Endothelial cell of umbilical vein (primary cell): ENCODE measurements around the gene BTBD19. TPM values are rescaled to one million over a fixed set of nuclear protein-coding genes. Genes with fewer than 3 reads are reported as not detected.

Experiments used
- BruUV-seq: library from RNA; stranded (reverse); fragments of 400-500 nt; replicated peaks from 2 replicates; lab custom pipeline; 2021; lab: Mats Ljungman, UMichigan
- CTCF ChIA-PET: fragments of 300-600, 350-600 bp; sonication (Branson Sonifier 250); formaldehyde crosslinking; loops from one replicate; lab custom pipeline; 2021; ENCODE audit warnings: antibody characterized with exemption, inconsistent platforms; lab: Charles Lee
- POLR2A ChIA-PET: fragments of 300-600, 350-600 bp; sonication (Branson Sonifier 250); formaldehyde crosslinking; loops from one replicate; lab custom pipeline; 2021; ENCODE audit warnings: antibody characterized with exemption, inconsistent platforms; lab: Charles Lee
- DNase-seq: peaks from one replicate; pipeline ENCODE4 v3.0.0-alpha.2; 2011; ENCODE audit warnings: low read depth, low spot score
- FAIRE-seq: peaks from 2 replicates; lab custom pipeline; 2011; peaks lifted over from hg19 to GRCh38; lab: Jason Lieb, UNC
- H2AFZ ChIP-seq: 2 replicates; pipeline ENCODE4 v1.6.0; 2012; ENCODE audit warnings: low read depth, low read length, control low read depth, inconsistent platforms
- H3K27ac ChIP-seq: 2 replicates; pipeline ENCODE4 v1.5.1; 2011; ENCODE audit warnings: low read depth, mild to moderate bottlenecking, control low read depth, low read length, moderate library complexity; ENCODE audit not compliant: insufficient read depth
- H3K27me3 ChIP-seq, 2 experiments: 2 replicates each; pipeline versions ENCODE4 v1.6.0 to v1.6.1; 2011; ENCODE audit warnings: low read length in 2 of 2, mixed read lengths in 1 of 2; ENCODE audit not compliant: control insufficient read depth in 2 of 2, insufficient read depth in 2 of 2
- H3K36me3 ChIP-seq, 2 experiments: 2 replicates in 1 of 2; 3 replicates in 1 of 2; pipeline ENCODE4 v1.5.1; 2011; ENCODE audit warnings: low read length in 2 of 2, mild to moderate bottlenecking in 1 of 2, moderate library complexity in 1 of 2; ENCODE audit not compliant: control insufficient read depth in 2 of 2, insufficient read depth in 2 of 2; ENCODE audit errors: extremely low read depth in 1 of 2
- H3K4me1 ChIP-seq: 3 replicates; pipeline ENCODE4 v1.5.1; 2011; ENCODE audit warnings: mild to moderate bottlenecking, low read length; ENCODE audit not compliant: control insufficient read depth, insufficient read depth; ENCODE audit errors: extremely low read depth
- H3K4me2 ChIP-seq: 2 replicates; pipeline ENCODE4 v1.6.1; 2011; ENCODE audit warnings: low read length, control low read depth, mixed read lengths; ENCODE audit not compliant: insufficient read depth
- H3K4me3 ChIP-seq, 3 experiments: fragments of 200-600 bp in 1 of 3; sonication (generic), shearing (Covaris generic) in 1 of 3; replicated peaks in 1 of 3; 2 replicates each; pipeline ENCODE4 v1.5.1; 2011 to 2016; ENCODE audit warnings: control low read depth in 3 of 3, low read length in 3 of 3, mild to moderate bottlenecking in 2 of 3, inconsistent platforms in 1 of 3, low read depth in 1 of 3, moderate library complexity in 1 of 3; ENCODE audit not compliant: insufficient read depth in 1 of 3
- H3K79me2 ChIP-seq: 2 replicates; pipeline ENCODE4 v1.6.0; 2012; ENCODE audit warnings: low read length, inconsistent platforms; ENCODE audit not compliant: control insufficient read depth, insufficient read depth
- H3K9ac ChIP-seq: replicated peaks from 2 replicates; pipeline ENCODE3; 2011; ENCODE audit warnings: low read length, control low read depth; ENCODE audit not compliant: insufficient read depth; ENCODE audit errors: extremely low read depth
- H3K9me1 ChIP-seq: replicated peaks from 3 replicates; pipeline ENCODE4 v1.6.0; 2011; ENCODE audit warnings: mild to moderate bottlenecking, low read length; ENCODE audit not compliant: control insufficient read depth, insufficient read depth; ENCODE audit errors: extremely low read depth
- H3K9me3 ChIP-seq: replicated peaks from 2 replicates; pipeline ENCODE4 v1.5.1; 2012; ENCODE audit warnings: low read length, inconsistent platforms; ENCODE audit not compliant: control insufficient read depth, insufficient read depth
- H4K20me1 ChIP-seq: replicated peaks from 2 replicates; pipeline ENCODE3; 2011; ENCODE audit warnings: mild to moderate bottlenecking, low read length; ENCODE audit not compliant: control insufficient read depth, insufficient read depth; ENCODE audit errors: extremely low read depth
- CTCF ChIP-seq, 2 donors: IDR thresholded peaks; 1 replicate in 1 of 2; 2 replicates in 1 of 2; pipeline ENCODE4 v1.5.1; 2011; ENCODE audit warnings: low read length in 2 of 2, mild to moderate bottlenecking in 2 of 2, moderate library complexity in 2 of 2, control low read depth in 1 of 2, inconsistent platforms in 1 of 2, low read depth in 1 of 2; ENCODE audit not compliant: insufficient read depth in 1 of 2; ENCODE audit errors: extremely low read depth in 1 of 2
- EZH2 ChIP-seq: IDR thresholded peaks from 2 replicates; pipeline ENCODE4 v1.6.1; 2012; ENCODE audit warnings: borderline replicate concordance, low read depth, mild to moderate bottlenecking, moderate library complexity, low read length, inconsistent platforms; ENCODE audit not compliant: severe bottlenecking
- FOS ChIP-seq: IDR thresholded peaks from 2 replicates; pipeline ENCODE4 v1.6.1; 2011; ENCODE audit warnings: mild to moderate bottlenecking, low read length, moderate library complexity, borderline replicate concordance; ENCODE audit not compliant: insufficient read depth
- GATA2 ChIP-seq: IDR thresholded peaks from 2 replicates; pipeline ENCODE4 v1.7.0; 2011; ENCODE audit warnings: low read depth, mild to moderate bottlenecking, moderate library complexity, mixed read lengths, low read length; ENCODE audit not compliant: insufficient read length, insufficient read depth
- JUN ChIP-seq: IDR thresholded peaks from 2 replicates; pipeline ENCODE4 v1.6.1; 2011; ENCODE audit warnings: borderline replicate concordance, low read depth; ENCODE audit not compliant: insufficient read length, insufficient read depth
- MAX ChIP-seq: IDR thresholded peaks from 2 replicates; pipeline ENCODE4 v1.6.1; 2011; ENCODE audit not compliant: insufficient read depth, insufficient read length
- MYC ChIP-seq: IDR thresholded peaks from one replicate; pipeline ENCODE4 v1.6.1; 2011; ENCODE audit warnings: mild to moderate bottlenecking, low read depth, low read length
- POLR2A ChIP-seq: IDR thresholded peaks from 2 replicates; pipeline ENCODE4 v1.6.1; 2012; ENCODE audit warnings: low read depth, mild to moderate bottlenecking, control low read depth, low read length
- POLR2AphosphoS5 ChIP-seq: IDR thresholded peaks from 2 replicates; pipeline ENCODE4 v1.6.1; 2012; ENCODE audit warnings: low read depth, mild to moderate bottlenecking, control low read depth, low read length, moderate library complexity; ENCODE audit not compliant: insufficient read depth
- dilution Hi-C: fragments of 300-500 bp; cut with MboI; formaldehyde crosslinking; loops from one replicate; pipeline ENCODE4 v1.15.0; 2019; ENCODE audit warnings: low sequenced_read_pairs; ENCODE audit not compliant: extremely low pct_ligation_motif_present
- intact Hi-C: fragments of 100-400 bp; cut with micrococcal nuclease; formaldehyde crosslinking; loops from one replicate; pipeline ENCODE4 v1.10.0; 2022
- polyA plus RNA-seq, 4 experiments: library from polyadenylated mRNA; depleted of rRNA in 3 of 4; stranded (reverse) in 3 of 4; unstranded in 1 of 4; fragments of >200 nt; gene quantifications; 2 replicates each; pipeline versions ENCODE4 v1.2.1 to v1.2.3, GENCODE V29; 2011 to 2012; ENCODE audit warnings: missing spikeins in 1 of 4
- total RNA-seq: library from RNA; stranded (reverse); gene quantifications from 2 replicates; pipeline ENCODE4 v1.2.3, GENCODE V29; 2021

BTBD19 gene
- total and polyA plus RNA-seq, 2 donors (not counting 3 experiments of a cell fraction or from before 2014, with no cell fraction given) = 69.9 to 97.9 TPM

- Histone ChIP-seq H3K9ac (no peak overlapping the region), H4K20me1 (no peaks in the 10 kb centered on the region), H3K9me1 (no peaks in the 10 kb centered on the region), H3K36me3 (peaks cover 17 to 22% of the 10 kb centered on the region in 2 experiments), H3K4me2 (peak overlapping the region; percentile 75), H3K79me2 (peaks cover 40% of the 10 kb centered on the region), H3K27me3 (no peaks in the 10 kb centered on the region), H3K27ac (no peak overlapping the region), H2AFZ (no peak overlapping the region), H3K4me1 (peaks cover 16% of the 10 kb centered on the region), H3K4me3 (peak overlapping the region in 1 of 3 experiments; percentile 0), H3K9me3 (no peaks in the 10 kb centered on the region)
- TF ChIP-seq POLR2A (peak; percentile 19), GATA2 (no peak)
- ChIA-PET POLR2A (no interaction called here), CTCF (interaction anchor here (0.7 to 1.1 kb wide), 2 partner anchors 10 to 47 kb away, joined by 3 read pairs; partner anchors contain the start of genes BEST4 and RNU5D-1)
- intact Hi-C loops = no loop called here
- DNase-seq = no peak
- BruUV-seq = no TSS peak
- no peak for FAIRE-seq
- dilution Hi-C loops = no loop called here
Measured at GRCh38 chr1:44777969-44778635, 30.2 kb upstream of the BTBD19 start.

- BruUV-seq = no TSS peak
- no peak for TF ChIP-seq JUN
- no peak for TF ChIP-seq EZH2
- TF ChIP-seq POLR2A = no peak
- TF ChIP-seq POLR2AphosphoS5 = no peak
- TF ChIP-seq MYC = no peak
- no peak for TF ChIP-seq FOS
- TF ChIP-seq MAX = no peak
- no peak for TF ChIP-seq GATA2
- TF ChIP-seq CTCF (IDR thresholded peaks at IDR 0.05; ENCODE audit: extremely low read depth in 1 of 2, insufficient read depth in 1 of 2, low read depth in 1 of 2, low read length in 2 of 2) = no peak
- H3K4me3 ChIP-seq = no peak overlapping the region
- no peaks in the 10 kb centered on the region for H4K20me1 ChIP-seq
- no peaks in the 10 kb centered on the region for H3K9me3 ChIP-seq
- no peaks in the 10 kb centered on the region for H3K9me1 ChIP-seq
- no peak overlapping the region for H3K27ac ChIP-seq
- H3K9ac ChIP-seq = no peak overlapping the region
- CTCF ChIA-PET = interaction anchor here (2.6 kb wide), 1 partner anchor 49 kb away, joined by 8 read pairs; the partner anchor contains the start of gene RNU5D-1
- dilution Hi-C loops (no loop called here), intact Hi-C loops (no loop called here)
- peaks cover 16% of the 10 kb centered on the region for H3K4me1 ChIP-seq
- H3K36me3 ChIP-seq = peaks cover 17 to 22% of the 10 kb centered on the region in 2 experiments
- DNase-seq (no peak), FAIRE-seq (no peak)
- H3K79me2 ChIP-seq = peaks cover 40% of the 10 kb centered on the region
- no peak overlapping the region for H3K4me2 ChIP-seq
- H2AFZ ChIP-seq = no peak overlapping the region
- H3K27me3 ChIP-seq = no peaks in the 10 kb centered on the region
- POLR2A ChIA-PET = interaction anchor here (0.6 kb wide), 1 partner anchor 20 kb away, joined by 3 read pairs; no protein-coding TSS in a partner anchor
Measured at GRCh38 chr1:44778705-44779576, 29.4 kb upstream of the BTBD19 start.
